Ascending aorta (tissue), 2 donors: ENCODE results near the gene SNCB. TPM values are rescaled to one million over a fixed set of nuclear protein-coding genes. Genes with fewer than 3 reads are reported as not detected.

Source experiments
- DNase-seq, 2 donors: peaks; one replicate each; pipeline ENCODE4 v3.0.0-alpha.2; 2019; ENCODE audit warnings: low spot score in 2 of 2
- H3K27ac ChIP-seq, 2 donors: fragments of 200-600 bp; sonication (generic); one replicate each; pipeline ENCODE4 v1.5.1; 2016 to 2017; ENCODE audit warnings: mild to moderate bottlenecking in 1 of 2
- H3K27me3 ChIP-seq: fragments of 200-600 bp; sonication (generic); one replicate; pipeline ENCODE4 v1.5.1; 2017
- H3K36me3 ChIP-seq, 2 donors: fragments of 200-600 bp; sonication (generic); one replicate each; pipeline ENCODE4 v1.5.1; 2016
- H3K4me1 ChIP-seq, 2 donors: fragments of 200-600 bp; sonication (generic); one replicate each; pipeline ENCODE4 v1.5.1; 2016 to 2017; ENCODE audit warnings: mild to moderate bottlenecking in 1 of 2
- H3K4me3 ChIP-seq, 2 donors: fragments of 200-600 bp; sonication (generic); one replicate each; pipeline ENCODE4 v1.5.1; 2016 to 2017; ENCODE audit warnings: mild to moderate bottlenecking in 1 of 2
- H3K9me3 ChIP-seq, 2 donors: fragments of 200-600 bp; sonication (generic); one replicate each; pipeline ENCODE4 v1.5.1; 2016
- CTCF ChIP-seq, 3 experiments: fragments of 200-600 bp in 2 of 3; fragments of 450-650 bp in 1 of 3; sonication (generic) in 2 of 3; IDR thresholded peaks; one replicate each; pipeline ENCODE4 v1.5.1; 2016 to 2019; ENCODE audit warnings: antibody characterized with exemption in 3 of 3, mild to moderate bottlenecking in 1 of 3, moderate library complexity in 1 of 3
- intact Hi-C: fragments of 100-400 bp; cut with DNase I; formaldehyde crosslinking; loops from one replicate; pipeline ENCODE4 v1.15.1; 2023
- total RNA-seq: library from RNA; depleted of rRNA; stranded (reverse); fragments of >200 nt; gene quantifications from one replicate; pipeline ENCODE4 v1.1.0, GENCODE V29; 2016

The SNCB gene
- total RNA-seq, 1 donor from 2014 or later: not detected

GRCh38 chr5:176656467-176656990 lies 26.2 kb upstream of the SNCB start:
- H3K27ac ChIP-seq: no peak overlapping the region
- DNase-seq: no peak
- H3K27me3 ChIP-seq: no peaks in the 10 kb centered on the region
- H3K4me3 ChIP-seq: no peak overlapping the region
- intact Hi-C loops: loop anchor here (10.0 kb wide), 1 partner anchor 458 kb away; no protein-coding TSS in a partner anchor
- no peaks in the 10 kb centered on the region for H3K9me3 ChIP-seq
- peaks cover 21 to 43% of the 10 kb centered on the region in 2 donors for H3K36me3 ChIP-seq
- TF ChIP-seq CTCF (IDR thresholded peaks at IDR 0.05): no peak
- no peaks in the 10 kb centered on the region for H3K4me1 ChIP-seq

- Histone ChIP-seq H3K4me3 (no peak overlapping the region), H3K36me3 (peaks cover 21 to 43% of the 10 kb centered on the region in 2 donors), H3K27me3 (no peaks in the 10 kb centered on the region), H3K27ac (no peak overlapping the region), H3K9me3 (no peaks in the 10 kb centered on the region), H3K4me1 (no peaks in the 10 kb centered on the region)
- no peak for DNase-seq
- no peak for TF ChIP-seq CTCF (IDR thresholded peaks at IDR 0.05)
- intact Hi-C loops: loop anchor here (10.0 kb wide), 1 partner anchor 460 kb away; no protein-coding TSS in a partner anchor
Measured at GRCh38 chr5:176654856-176655255, 24.5 kb upstream of the SNCB start.

GRCh38 chr5:176653401-176654385 lies 23.4 kb upstream of the SNCB start:
- Histone ChIP-seq H3K4me1 (no peaks in the 10 kb centered on the region), H3K9me3 (no peaks in the 10 kb centered on the region), H3K4me3 (no peak overlapping the region), H3K27ac (no peak overlapping the region), H3K27me3 (no peaks in the 10 kb centered on the region), H3K36me3 (peaks cover 21 to 43% of the 10 kb centered on the region in 2 donors)
- TF ChIP-seq CTCF (IDR thresholded peaks at IDR 0.05): no peak
- DNase-seq: no peak
- intact Hi-C loops: loop anchor here (10.0 kb wide), 1 partner anchor 461 kb away; no protein-coding TSS in a partner anchor

- intact Hi-C loops: loop anchor here (10.0 kb wide), 1 partner anchor 463 kb away; no protein-coding TSS in a partner anchor
- DNase-seq: no peak
- TF ChIP-seq CTCF (IDR thresholded peaks at IDR 0.05): no peak
Measured at GRCh38 chr5:176652136-176652535, 21.8 kb upstream of the SNCB start.

GRCh38 chr5:176651472-176651980 lies 21.2 kb upstream of the SNCB start:
- no peak for DNase-seq
- Histone ChIP-seq H3K36me3 (peaks cover 21 to 34% of the 10 kb centered on the region in 2 donors), H3K27me3 (no peaks in the 10 kb centered on the region), H3K27ac (no peak overlapping the region), H3K9me3 (no peaks in the 10 kb centered on the region), H3K4me1 (peaks cover 3 to 10% of the 10 kb centered on the region in 2 donors), H3K4me3 (no peak overlapping the region)
- no peak for TF ChIP-seq CTCF (IDR thresholded peaks at IDR 0.05)
- intact Hi-C loops: loop anchor here (10.0 kb wide), 1 partner anchor 463 kb away; no protein-coding TSS in a partner anchor

More at GRCh38 chr5:176652136-176652535, 21.8 kb upstream of the SNCB start:
- H3K27ac ChIP-seq: no peak overlapping the region
- H3K4me3 ChIP-seq: no peak overlapping the region
- no peaks in the 10 kb centered on the region for H3K9me3 ChIP-seq
- peaks cover 0 to 10% of the 10 kb centered on the region in 2 donors for H3K4me1 ChIP-seq
- no peaks in the 10 kb centered on the region for H3K27me3 ChIP-seq
- peaks cover 21 to 40% of the 10 kb centered on the region in 2 donors for H3K36me3 ChIP-seq
